ENCODE measurements around the gene AP5Z1.

DNA sequence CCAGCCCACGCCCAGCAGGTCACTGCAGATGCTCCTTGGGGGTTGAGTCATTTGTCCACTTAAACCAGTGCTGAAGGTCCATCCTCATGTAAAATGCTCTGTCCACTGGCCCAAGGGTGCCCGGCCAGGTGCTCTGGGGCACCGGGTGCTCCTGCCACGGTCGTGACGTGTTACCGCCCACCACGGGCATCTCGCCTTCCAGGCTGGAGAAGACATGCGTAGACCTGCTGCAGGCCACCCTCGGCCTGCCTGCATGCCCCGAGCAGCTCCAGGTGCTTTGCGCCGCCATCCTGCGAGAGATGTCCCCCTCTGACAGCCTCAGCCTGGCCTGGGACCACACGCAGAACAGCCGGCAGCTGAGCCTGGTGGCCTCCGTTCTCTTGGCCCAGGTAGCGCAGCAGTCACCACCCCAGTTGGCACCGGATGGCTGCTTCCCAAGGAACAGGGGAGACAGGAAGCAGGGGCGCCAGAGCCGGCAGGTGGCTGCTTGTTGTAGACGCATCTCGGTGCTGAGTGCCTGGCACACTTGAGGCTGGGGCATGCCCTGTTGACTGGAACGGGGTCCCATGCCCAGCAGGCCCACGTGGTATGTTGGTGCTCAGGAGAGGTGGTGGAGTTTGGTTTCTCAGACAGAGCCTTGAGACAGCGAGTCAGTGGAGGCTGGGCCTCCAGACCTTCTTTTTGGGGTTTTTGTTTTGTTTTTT, 6.1 kb downstream of the AP5Z1 start:
- TF ChIP-seq, protein P1, sequence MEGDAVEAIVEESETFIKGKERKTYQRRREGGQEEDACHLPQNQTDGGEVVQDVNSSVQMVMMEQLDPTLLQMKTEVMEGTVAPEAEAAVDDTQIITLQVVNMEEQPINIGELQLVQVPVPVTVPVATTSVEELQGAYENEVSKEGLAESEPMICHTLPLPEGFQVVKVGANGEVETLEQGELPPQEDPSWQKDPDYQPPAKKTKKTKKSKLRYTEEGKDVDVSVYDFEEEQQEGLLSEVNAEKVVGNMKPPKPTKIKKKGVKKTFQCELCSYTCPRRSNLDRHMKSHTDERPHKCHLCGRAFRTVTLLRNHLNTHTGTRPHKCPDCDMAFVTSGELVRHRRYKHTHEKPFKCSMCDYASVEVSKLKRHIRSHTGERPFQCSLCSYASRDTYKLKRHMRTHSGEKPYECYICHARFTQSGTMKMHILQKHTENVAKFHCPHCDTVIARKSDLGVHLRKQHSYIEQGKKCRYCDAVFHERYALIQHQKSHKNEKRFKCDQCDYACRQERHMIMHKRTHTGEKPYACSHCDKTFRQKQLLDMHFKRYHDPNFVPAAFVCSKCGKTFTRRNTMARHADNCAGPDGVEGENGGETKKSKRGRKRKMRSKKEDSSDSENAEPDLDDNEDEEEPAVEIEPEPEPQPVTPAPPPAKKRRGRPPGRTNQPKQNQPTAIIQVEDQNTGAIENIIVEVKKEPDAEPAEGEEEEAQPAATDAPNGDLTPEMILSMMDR (IDR thresholded peaks at IDR 0.05), result no peak
- TF ChIP-seq POLR2AphosphoS5 (IDR thresholded peaks at IDR 0.05) (no peak), EP300 (IDR thresholded peaks at IDR 0.05) (no peak)

Data from suprapubic skin (tissue), 4 donors.